ENCODE data around the gene MYADML2.
A peak's percentile ranks its signal among the peaks of the same experiment; 100 is the strongest.

The MYADML2 gene

GRCh38 chr17:81898885-81899284 is 48.1 kb downstream of the MYADML2 start:
- no peak for TF ChIP-seq CTCF (conservative IDR thresholded peaks at IDR 0.05; ENCODE audit: low read depth, low read length)
- DNase-seq (ENCODE audit: low read depth), result no peak
- no peak overlapping the region for H3K4me3 ChIP-seq (ENCODE audit: low read length)

GRCh38 chr17:81898029-81898866 is 48.8 kb downstream of the MYADML2 start:
- H3K4me3 ChIP-seq (ENCODE audit: low read length), result no peak overlapping the region
- no peak for TF ChIP-seq CTCF (conservative IDR thresholded peaks at IDR 0.05; ENCODE audit: low read depth, low read length)
- peak; percentile 56 for DNase-seq (ENCODE audit: low read depth)

- H3K4me3 ChIP-seq (ENCODE audit: low read length), result no peak overlapping the region
- no peak for TF ChIP-seq CTCF (conservative IDR thresholded peaks at IDR 0.05; ENCODE audit: low read depth, low read length)
- DNase-seq (ENCODE audit: low read depth), result no peak
Measured at GRCh38 chr17:81895400-81895799, 51.6 kb downstream of the MYADML2 start.

GRCh38 chr17:81891303-81891552 is 55.8 kb downstream of the MYADML2 start:
- no peak for TF ChIP-seq CTCF (conservative IDR thresholded peaks at IDR 0.05; ENCODE audit: low read depth, low read length)
- H3K4me3 ChIP-seq (ENCODE audit: low read length), result peak overlapping the region; percentile 81

GRCh38 chr17:81890447-81891302 is 56.4 kb downstream of the MYADML2 start:
- TF ChIP-seq CTCF (conservative IDR thresholded peaks at IDR 0.05; ENCODE audit: low read depth, low read length), result no peak
- DNase-seq (ENCODE audit: low read depth), result no peak
- peak overlapping the region; percentile 81 for H3K4me3 ChIP-seq (ENCODE audit: low read length)

More at GRCh38 chr17:81891303-81891552, 55.8 kb downstream of the MYADML2 start:
- DNase-seq (ENCODE audit: low read depth), result no peak
